ENCODE measurements around the gene MRPL43.

The MRPL43 gene

DNA sequence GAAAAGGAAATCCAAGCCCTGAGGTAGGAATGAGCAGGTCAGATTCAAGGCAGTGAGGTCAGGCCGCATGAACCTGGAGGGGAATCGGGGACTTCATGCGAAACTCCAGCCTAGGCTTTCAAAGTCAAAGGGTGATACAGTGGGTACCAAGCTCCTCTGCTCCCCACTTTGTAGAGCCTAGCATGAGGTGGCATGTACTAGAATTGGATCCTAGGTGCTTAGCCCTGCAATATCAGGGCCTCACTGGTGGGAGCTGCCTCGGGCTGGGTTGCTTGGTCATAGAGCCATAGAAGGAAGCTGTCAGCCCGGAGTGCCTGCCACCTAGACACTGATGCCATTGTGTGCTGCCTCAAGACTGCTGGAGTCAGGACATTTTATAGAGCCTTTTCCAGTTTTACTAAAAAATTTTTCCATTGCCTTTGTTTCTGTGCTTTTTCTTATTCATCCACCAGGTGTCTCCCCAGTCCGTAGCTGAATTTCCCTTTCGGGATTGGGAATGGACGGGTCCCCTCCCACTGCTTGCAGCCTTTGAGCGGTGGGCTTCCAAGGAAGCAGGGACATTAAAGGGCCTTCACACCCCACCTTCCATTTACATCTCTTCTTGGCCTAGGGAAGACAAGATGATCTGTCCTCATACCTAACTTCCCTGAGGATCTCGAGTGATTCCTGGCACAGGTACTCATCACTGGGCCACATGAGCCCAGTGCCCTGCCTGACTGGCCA lies 6.8 kb upstream of the MRPL43 start:
- no peak overlapping the region for H3K4me3 ChIP-seq (IDR thresholded peaks at IDR 0.05; ENCODE audit: insufficient read depth, low read depth, low read length)
- H3K4me2 ChIP-seq, result no peak overlapping the region
- no peak overlapping the region for H3K27ac ChIP-seq
- no peak overlapping the region for H3K9ac ChIP-seq
- no peaks in the 10 kb centered on the region for H3K27me3 ChIP-seq (ENCODE audit: insufficient read depth, low read depth)
- peaks cover 23% of the 10 kb centered on the region for H3K4me1 ChIP-seq (ENCODE audit: low read depth, poor library complexity, severe bottlenecking)
- peaks cover 17% of the 10 kb centered on the region for H3K79me2 ChIP-seq (ENCODE audit: insufficient read depth, low read depth)
- H3K36me3 ChIP-seq (ENCODE audit: insufficient read depth), result peaks cover 5% of the 10 kb centered on the region; the same call in 1 of the 2 replicates
- H4K20me1 ChIP-seq (ENCODE audit: insufficient read depth), result no peaks in the 10 kb centered on the region
- TF ChIP-seq, protein P1, sequence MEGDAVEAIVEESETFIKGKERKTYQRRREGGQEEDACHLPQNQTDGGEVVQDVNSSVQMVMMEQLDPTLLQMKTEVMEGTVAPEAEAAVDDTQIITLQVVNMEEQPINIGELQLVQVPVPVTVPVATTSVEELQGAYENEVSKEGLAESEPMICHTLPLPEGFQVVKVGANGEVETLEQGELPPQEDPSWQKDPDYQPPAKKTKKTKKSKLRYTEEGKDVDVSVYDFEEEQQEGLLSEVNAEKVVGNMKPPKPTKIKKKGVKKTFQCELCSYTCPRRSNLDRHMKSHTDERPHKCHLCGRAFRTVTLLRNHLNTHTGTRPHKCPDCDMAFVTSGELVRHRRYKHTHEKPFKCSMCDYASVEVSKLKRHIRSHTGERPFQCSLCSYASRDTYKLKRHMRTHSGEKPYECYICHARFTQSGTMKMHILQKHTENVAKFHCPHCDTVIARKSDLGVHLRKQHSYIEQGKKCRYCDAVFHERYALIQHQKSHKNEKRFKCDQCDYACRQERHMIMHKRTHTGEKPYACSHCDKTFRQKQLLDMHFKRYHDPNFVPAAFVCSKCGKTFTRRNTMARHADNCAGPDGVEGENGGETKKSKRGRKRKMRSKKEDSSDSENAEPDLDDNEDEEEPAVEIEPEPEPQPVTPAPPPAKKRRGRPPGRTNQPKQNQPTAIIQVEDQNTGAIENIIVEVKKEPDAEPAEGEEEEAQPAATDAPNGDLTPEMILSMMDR (conservative IDR thresholded peaks at IDR 0.05; ENCODE audit: low read depth, low read length), result peak; percentile 58
- H2AFZ ChIP-seq (ENCODE audit: low read depth), result no peak overlapping the region

DNA sequence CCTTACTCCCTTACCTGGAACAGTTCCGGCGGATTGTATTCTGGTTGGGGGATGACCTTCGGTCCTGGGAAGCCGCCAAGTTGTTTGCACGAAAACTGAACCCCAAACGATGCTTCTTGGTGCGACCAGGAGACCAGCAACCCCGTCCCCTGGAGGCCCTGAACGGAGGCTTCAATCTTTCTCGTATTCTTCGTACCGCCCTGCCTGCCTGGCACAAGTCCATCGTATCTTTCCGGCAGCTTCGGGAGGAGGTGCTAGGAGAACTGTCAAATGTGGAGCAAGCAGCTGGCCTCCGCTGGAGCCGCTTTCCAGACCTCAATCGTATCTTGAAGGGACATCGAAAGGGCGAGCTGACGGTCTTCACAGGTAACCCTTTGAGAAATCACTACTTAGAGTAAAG lies 1.8 kb upstream of the MRPL43 start:
- Histone ChIP-seq H4K20me1 (ENCODE audit: insufficient read depth) (no peaks in the 10 kb centered on the region), H3K9ac (no peak overlapping the region), H3K36me3 (ENCODE audit: insufficient read depth) (peaks cover 5% of the 10 kb centered on the region; the same call in 1 of the 2 replicates), H3K4me1 (ENCODE audit: low read depth, poor library complexity, severe bottlenecking) (peaks cover 26% of the 10 kb centered on the region), H3K4me2 (peak overlapping the region; percentile 93), H3K79me2 (ENCODE audit: insufficient read depth, low read depth) (peaks cover 36% of the 10 kb centered on the region), H3K4me3 (IDR thresholded peaks at IDR 0.05; ENCODE audit: insufficient read depth, low read depth, low read length) (no peak overlapping the region), H3K27ac (no peak overlapping the region), H3K27me3 (ENCODE audit: insufficient read depth, low read depth) (no peaks in the 10 kb centered on the region), H2AFZ (ENCODE audit: low read depth) (no peak overlapping the region)
- TF ChIP-seq, protein P1 (conservative IDR thresholded peaks at IDR 0.05; ENCODE audit: low read depth, low read length), result no peak

DNA sequence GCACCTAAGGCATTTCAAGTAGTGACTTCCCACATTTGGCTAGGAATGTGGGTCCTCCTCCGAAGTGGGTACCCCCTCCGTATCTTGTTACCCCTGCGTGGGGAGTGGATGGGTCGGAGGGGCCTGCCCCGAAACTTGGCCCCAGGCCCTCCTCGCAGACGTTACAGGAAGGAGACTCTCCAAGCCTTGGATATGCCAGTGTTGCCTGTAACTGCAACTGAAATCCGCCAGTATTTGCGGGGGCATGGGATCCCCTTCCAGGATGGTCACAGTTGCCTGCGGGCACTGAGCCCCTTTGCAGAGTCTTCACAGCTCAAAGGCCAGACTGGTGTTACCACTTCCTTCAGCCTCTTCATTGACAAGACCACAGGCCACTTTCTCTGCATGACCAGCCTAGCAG lies 869 bp upstream of the MRPL43 start:
- Histone ChIP-seq H3K4me2 (peak overlapping the region; percentile 93), H3K27ac (0 out of 2 replicates have a peak overlapping the region, but pooled peaks have one; percentile 49), H3K79me2 (ENCODE audit: insufficient read depth, low read depth) (peaks cover 36% of the 10 kb centered on the region), H3K4me3 (IDR thresholded peaks at IDR 0.05; ENCODE audit: insufficient read depth, low read depth, low read length) (no peak overlapping the region), H4K20me1 (ENCODE audit: insufficient read depth) (no peaks in the 10 kb centered on the region), H3K4me1 (ENCODE audit: low read depth, poor library complexity, severe bottlenecking) (peaks cover 26% of the 10 kb centered on the region), H2AFZ (ENCODE audit: low read depth) (peak overlapping the region; percentile 94; the same call in 1 of the 2 replicates), H3K36me3 (ENCODE audit: insufficient read depth) (peaks cover 5% of the 10 kb centered on the region; the same call in 1 of the 2 replicates), H3K27me3 (ENCODE audit: insufficient read depth, low read depth) (no peaks in the 10 kb centered on the region), H3K9ac (peak overlapping the region; percentile 82; the same call in 1 of the 2 replicates)
- TF ChIP-seq, protein P1 (conservative IDR thresholded peaks at IDR 0.05; ENCODE audit: low read depth, low read length), result no peak

DNA sequence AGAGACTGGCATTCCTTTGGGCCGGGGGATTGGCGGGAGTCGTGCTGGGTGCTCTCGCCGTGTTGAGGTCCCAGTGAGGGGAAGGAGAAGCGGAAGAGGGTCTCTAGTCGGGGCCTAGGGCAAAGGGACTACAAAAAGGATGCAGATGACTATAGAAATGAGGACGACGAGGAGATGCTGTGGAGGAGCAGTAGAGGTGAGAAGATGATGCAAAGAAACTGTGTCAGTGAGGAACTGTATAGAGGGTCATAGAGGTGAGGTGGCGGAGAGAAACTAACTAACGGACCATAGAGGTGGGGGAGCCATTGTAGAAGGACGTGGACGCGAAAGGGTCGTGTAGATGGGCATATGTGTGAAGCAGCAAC lies 370 bp upstream of the MRPL43 start:
- H3K36me3 ChIP-seq (ENCODE audit: insufficient read depth), result peaks cover 5% of the 10 kb centered on the region; the same call in 1 of the 2 replicates
- peak overlapping the region; percentile 29 for H3K4me3 ChIP-seq (IDR thresholded peaks at IDR 0.05; ENCODE audit: insufficient read depth, low read depth, low read length)
- H3K4me1 ChIP-seq (ENCODE audit: low read depth, poor library complexity, severe bottlenecking), result peaks cover 26% of the 10 kb centered on the region
- H3K27ac ChIP-seq, result peak overlapping the region; percentile 49
- H4K20me1 ChIP-seq (ENCODE audit: insufficient read depth), result no peaks in the 10 kb centered on the region
- TF ChIP-seq, protein P1 (conservative IDR thresholded peaks at IDR 0.05; ENCODE audit: low read depth, low read length), result no peak
- H3K27me3 ChIP-seq (ENCODE audit: insufficient read depth, low read depth), result no peaks in the 10 kb centered on the region
- H3K4me2 ChIP-seq, result peak overlapping the region; percentile 93
- peak overlapping the region; percentile 82 for H3K9ac ChIP-seq
- H2AFZ ChIP-seq (ENCODE audit: low read depth), result peak overlapping the region; percentile 94
- H3K79me2 ChIP-seq (ENCODE audit: insufficient read depth, low read depth), result peaks cover 36% of the 10 kb centered on the region

All from KMS-11 (cell line).